Thymus (tissue), 11 donors: ENCODE measurements around the gene TGFBR3. TPM values are rescaled to one million over a fixed set of nuclear protein-coding genes. Genes with fewer than 3 reads are reported as not detected.
A peak's percentile ranks its signal among the peaks of the same experiment; 100 is the strongest.

Experiments used
- DNase-seq, 9 donors: peaks; one replicate each; pipeline ENCODE4 v3.0.0-alpha.2; 2013; ENCODE audit warnings: low spot score in 9 of 9, low read depth in 6 of 9, missing footprints in 1 of 9
- H3K27ac ChIP-seq, 2 donors: one replicate each; pipeline ENCODE4 v1.5.1; 2013; ENCODE audit warnings: control low read depth in 1 of 2, low read depth in 1 of 2, low read length in 1 of 2, mild to moderate bottlenecking in 1 of 2, moderate library complexity in 1 of 2
- H3K27me3 ChIP-seq, 2 donors: one replicate each; pipeline ENCODE4 v1.5.1; 2013; ENCODE audit warnings: low read length in 1 of 2; ENCODE audit not compliant: control insufficient read depth in 2 of 2, insufficient read depth in 1 of 2
- H3K36me3 ChIP-seq, 2 donors: one replicate each; pipeline ENCODE4 v1.5.1; 2013; ENCODE audit warnings: low read length in 1 of 2, mild to moderate bottlenecking in 1 of 2, moderate library complexity in 1 of 2; ENCODE audit not compliant: control insufficient read depth in 2 of 2, insufficient read depth in 2 of 2
- H3K4me1 ChIP-seq, 2 donors: one replicate each; pipeline ENCODE4 v1.5.1; 2013; ENCODE audit warnings: low read length in 2 of 2; ENCODE audit not compliant: control insufficient read depth in 2 of 2, insufficient read depth in 2 of 2
- H3K4me3 ChIP-seq, 2 donors: one replicate each; pipeline ENCODE4 v1.5.1; 2013; ENCODE audit warnings: low read length in 2 of 2, control low read depth in 1 of 2, mild to moderate bottlenecking in 1 of 2
- H3K9me3 ChIP-seq, 2 donors: one replicate each; pipeline ENCODE4 v1.5.1; 2013; ENCODE audit warnings: low read length in 1 of 2, mild to moderate bottlenecking in 1 of 2; ENCODE audit not compliant: control insufficient read depth in 2 of 2, insufficient read depth in 1 of 2
- WGBS: extraction: QIAGEN DNeasy Blood & Tissue Kit; methylation state at CpG from one replicate; pipeline ENCODE4 v1.1.7; 2013; 5-methylcytosine and 5-hydroxymethylcytosine counted together
- polyA plus RNA-seq: library from polyadenylated mRNA; stranded (reverse); fragments of 200-250 nt; gene quantifications from one replicate; pipeline ENCODE4 v1.2.3, GENCODE V29; 2013
- total RNA-seq: library from RNA; stranded (reverse); fragments of 120-200 nt; gene quantifications from one replicate; pipeline ENCODE4 v1.2.4, GENCODE V29; 2013
- donor health status: healthy.

Gene TGFBR3
- total and polyA plus RNA-seq, 2 donors = 5.4 to 10.1 TPM

DNA sequence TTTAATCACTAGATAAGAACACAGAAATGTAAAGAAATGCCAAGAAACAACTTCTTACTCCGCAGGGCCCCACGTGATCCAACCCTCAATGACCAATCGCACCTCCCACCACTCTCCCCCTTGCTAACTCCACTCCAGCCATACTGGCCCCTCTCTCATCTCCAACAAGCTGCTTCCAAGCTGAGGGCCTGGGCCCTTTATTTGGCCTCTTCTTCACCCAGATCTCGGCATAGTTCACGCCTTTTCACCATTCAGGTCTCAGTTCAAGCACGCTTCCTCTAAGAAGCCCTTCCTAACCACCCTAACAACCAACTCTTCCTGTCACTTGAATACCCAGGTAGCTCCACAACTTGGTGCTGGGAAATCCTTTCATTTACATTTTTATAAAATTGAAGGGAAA lies 110.7 kb downstream of the TGFBR3 start:
- no peak for DNase-seq
- Histone ChIP-seq H3K4me3 (no peak overlapping the region), H3K27ac (no peak overlapping the region), H3K4me1 (no peaks in the 10 kb centered on the region), H3K9me3 (no peaks in the 10 kb centered on the region), H3K36me3 (no peaks in the 10 kb centered on the region), H3K27me3 (no peaks in the 10 kb centered on the region)
- 99% methylated on average over 6 of the region's 6 CpGs for WGBS

- Histone ChIP-seq H3K27me3 (no peaks in the 10 kb centered on the region), H3K4me1 (no peaks in the 10 kb centered on the region), H3K27ac (no peak overlapping the region), H3K36me3 (no peaks in the 10 kb centered on the region), H3K9me3 (no peaks in the 10 kb centered on the region), H3K4me3 (no peak overlapping the region)
- 84% methylated on average over 7 of the region's 7 CpGs for WGBS
- DNase-seq = no peak
Measured at GRCh38 chr1:91774520-91775203, 111.3 kb downstream of the TGFBR3 start.

DNA sequence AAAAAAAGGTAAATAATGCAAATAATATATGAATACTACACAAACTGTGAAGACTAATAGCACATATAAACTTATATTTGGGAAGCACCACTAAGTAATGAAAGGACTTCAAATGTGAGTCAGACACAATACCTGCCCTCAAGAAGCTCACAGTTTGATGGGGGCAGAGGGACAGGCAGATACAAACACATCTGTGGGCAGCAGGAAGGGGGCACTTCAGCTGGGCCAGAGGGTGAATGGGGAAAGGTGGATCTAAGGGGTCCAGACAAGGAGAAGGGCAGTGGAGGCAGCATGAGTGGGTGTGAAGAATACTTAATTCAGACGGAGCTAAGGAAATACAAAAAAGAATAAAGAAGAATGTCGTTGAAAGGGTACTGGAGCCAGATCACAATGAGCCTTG lies 114.2 kb downstream of the TGFBR3 start:
- no peaks in the 10 kb centered on the region for H3K27me3 ChIP-seq
- H3K27ac ChIP-seq = no peak overlapping the region
- H3K4me3 ChIP-seq = no peak overlapping the region
- H3K9me3 ChIP-seq = no peaks in the 10 kb centered on the region
- 97% methylated on average over 2 of the region's 2 CpGs for WGBS
- no peaks in the 10 kb centered on the region for H3K4me1 ChIP-seq
- DNase-seq = no peak
- H3K36me3 ChIP-seq = no peaks in the 10 kb centered on the region

DNA sequence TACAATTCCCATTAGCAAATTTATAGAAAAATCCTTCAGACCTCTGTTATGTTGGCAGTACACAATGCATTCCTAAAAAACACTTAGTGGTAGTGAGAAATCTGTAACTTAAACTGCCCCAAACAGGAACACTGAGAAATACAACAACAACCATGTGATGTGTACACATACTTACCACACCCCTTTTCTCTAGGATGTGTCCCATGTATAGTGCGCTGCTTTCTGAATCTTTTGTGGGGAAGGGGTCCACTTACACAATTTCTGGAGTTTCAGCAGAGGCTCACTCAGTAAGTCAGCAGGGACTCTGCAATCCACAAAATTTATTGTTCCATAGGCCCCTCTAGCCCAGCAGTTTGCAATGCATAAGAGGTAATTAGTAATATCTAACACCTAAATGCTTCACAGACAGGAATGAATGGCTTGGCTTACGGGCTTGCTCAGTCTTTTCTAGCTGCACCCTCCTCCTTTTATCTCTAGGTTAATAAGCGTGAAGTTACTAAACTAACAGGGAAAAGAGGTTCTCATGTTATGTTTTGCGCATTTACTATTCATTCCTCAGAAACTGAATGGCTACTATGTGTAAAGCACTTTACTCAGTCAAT lies 115.2 kb downstream of the TGFBR3 start:
- WGBS = 95% methylated on average over 4 of the region's 4 CpGs
- Histone ChIP-seq H3K9me3 (no peaks in the 10 kb centered on the region), H3K4me1 (no peaks in the 10 kb centered on the region), H3K27me3 (no peaks in the 10 kb centered on the region), H3K4me3 (no peak overlapping the region), H3K27ac (no peak overlapping the region), H3K36me3 (no peaks in the 10 kb centered on the region)
- DNase-seq = no peak

DNA sequence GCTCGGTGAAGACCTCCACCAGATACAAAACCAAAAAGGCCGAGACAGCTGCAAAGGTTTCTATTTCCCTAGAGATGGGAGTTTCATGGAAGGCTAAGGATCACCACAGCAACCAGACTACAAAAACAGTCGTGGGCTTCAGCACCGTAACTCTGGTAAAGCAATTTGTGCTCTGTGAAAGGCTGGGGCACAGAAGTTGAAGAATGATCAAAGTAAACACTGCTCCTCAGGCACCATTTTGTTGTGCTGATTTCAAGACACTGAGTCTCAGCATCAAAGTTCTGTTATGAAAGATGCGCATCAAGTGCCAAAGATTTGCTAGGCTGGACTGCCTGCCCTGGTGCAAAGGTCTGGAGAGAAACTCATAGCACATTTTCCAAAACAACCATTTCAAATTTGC lies 116.2 kb downstream of the TGFBR3 start:
- peak overlapping the region in 1 of 2 donors; percentile 52 for H3K27ac ChIP-seq
- no peak overlapping the region for H3K4me3 ChIP-seq
- H3K4me1 ChIP-seq = no peaks in the 10 kb centered on the region
- H3K36me3 ChIP-seq = no peaks in the 10 kb centered on the region
- no peaks in the 10 kb centered on the region for H3K9me3 ChIP-seq
- no peak for DNase-seq
- 94% methylated on average over 5 of the region's 5 CpGs for WGBS
- no peaks in the 10 kb centered on the region for H3K27me3 ChIP-seq

DNA sequence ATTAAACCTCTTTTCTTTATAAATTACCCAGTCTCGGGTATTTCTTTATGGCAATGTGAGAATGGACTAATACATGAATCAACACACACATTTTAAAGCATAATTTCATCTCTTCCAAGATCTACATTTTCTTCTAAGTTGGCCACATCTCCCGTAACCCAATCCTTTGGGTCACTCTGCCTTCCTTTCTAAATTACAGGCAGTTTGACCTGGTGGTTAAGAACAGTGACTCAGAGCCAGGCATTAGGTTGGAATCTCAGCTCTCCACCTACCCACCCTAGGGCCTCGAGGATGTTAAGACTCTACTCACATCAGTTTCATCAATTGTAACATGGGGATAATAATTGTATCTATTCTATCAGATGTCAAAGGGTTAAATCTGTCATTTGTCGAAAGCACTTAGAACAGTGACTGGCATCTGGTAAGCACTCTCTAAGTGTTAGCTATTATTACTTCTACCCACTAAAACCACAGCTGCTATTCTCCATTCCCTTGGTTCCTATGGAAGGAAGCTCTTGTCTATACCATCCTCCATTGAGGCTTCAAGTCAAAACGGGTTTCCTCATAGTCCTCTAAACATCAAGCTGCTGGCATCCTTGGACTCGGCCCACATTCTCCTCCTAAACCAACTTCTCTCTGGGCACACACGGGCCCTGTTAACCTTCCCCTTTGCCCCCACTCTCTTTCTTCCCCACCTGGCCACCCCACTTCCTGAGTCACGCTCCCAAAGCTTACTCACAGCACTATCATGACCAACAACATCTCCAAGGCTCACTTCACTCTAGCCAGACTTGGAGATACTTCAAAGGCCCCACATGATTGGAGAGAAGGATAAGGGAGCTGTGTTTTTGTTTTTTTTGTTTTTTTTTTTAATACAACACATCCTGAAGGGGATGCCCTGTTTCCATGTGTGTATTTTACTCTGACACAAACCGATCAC lies 116.9 kb downstream of the TGFBR3 start:
- Histone ChIP-seq H3K27ac (peak overlapping the region in 1 of 2 donors; percentile 12), H3K4me1 (no peaks in the 10 kb centered on the region), H3K4me3 (no peak overlapping the region), H3K27me3 (no peaks in the 10 kb centered on the region), H3K9me3 (no peaks in the 10 kb centered on the region), H3K36me3 (no peaks in the 10 kb centered on the region)
- no peak for DNase-seq
- 77% methylated on average over 9 of the region's 9 CpGs for WGBS

DNA sequence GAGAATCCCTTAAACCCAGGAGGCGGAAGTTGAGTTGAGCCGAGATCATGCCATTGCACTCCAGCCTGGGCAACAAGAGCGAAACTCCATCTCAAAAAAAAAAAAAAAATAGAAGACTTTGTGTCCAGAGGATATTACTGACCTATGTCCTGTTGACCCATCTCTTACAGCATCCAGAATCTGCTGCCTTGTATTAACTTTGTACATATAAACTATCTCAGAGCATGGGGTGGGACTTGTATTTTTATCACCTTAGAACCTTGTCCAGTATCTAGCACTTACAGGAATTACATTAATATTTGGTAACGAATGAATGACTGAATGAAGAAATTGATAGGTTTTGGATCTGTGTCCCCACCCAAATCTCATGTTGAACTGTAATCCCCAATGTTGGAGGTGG lies 117.8 kb downstream of the TGFBR3 start:
- H3K4me3 ChIP-seq = no peak overlapping the region
- DNase-seq = no peak
- no peaks in the 10 kb centered on the region for H3K27me3 ChIP-seq
- H3K36me3 ChIP-seq = no peaks in the 10 kb centered on the region
- WGBS = 98% methylated on average over 4 of the region's 4 CpGs
- H3K27ac ChIP-seq = no peak overlapping the region
- H3K4me1 ChIP-seq = no peaks in the 10 kb centered on the region
- no peaks in the 10 kb centered on the region for H3K9me3 ChIP-seq

- Histone ChIP-seq H3K27me3 (no peaks in the 10 kb centered on the region), H3K27ac (no peak overlapping the region), H3K4me1 (no peaks in the 10 kb centered on the region), H3K36me3 (no peaks in the 10 kb centered on the region), H3K4me3 (no peak overlapping the region), H3K9me3 (no peaks in the 10 kb centered on the region)
- WGBS = 95% methylated on average over 5 of the region's 5 CpGs
- DNase-seq = no peak
Measured at GRCh38 chr1:91766883-91767282, 119.1 kb downstream of the TGFBR3 start.

- Histone ChIP-seq H3K4me1 (no peaks in the 10 kb centered on the region), H3K27ac (no peak overlapping the region), H3K36me3 (no peaks in the 10 kb centered on the region), H3K4me3 (no peak overlapping the region), H3K9me3 (no peaks in the 10 kb centered on the region), H3K27me3 (no peaks in the 10 kb centered on the region)
- WGBS = 81% methylated on average over 3 of the region's 3 CpGs
- no peak for DNase-seq
Measured at GRCh38 chr1:91765880-91766443, 120.0 kb downstream of the TGFBR3 start.
